LNCaP clone FGC (cell line): ENCODE results near the gene ZC3H11A.
"Not testable (repeated sequence)": the region's sequence is repeated elsewhere in the genome, so short reads cannot be mapped to it uniquely, and the experiment has no call there.

ENCODE experiments used
- DNase-seq: peaks from one replicate; pipeline ENCODE4 v3.0.0-alpha.2; 2011; ENCODE audit warnings: low read depth
- H3K4me3 ChIP-seq: 2 replicates; pipeline ENCODE4 v1.5.1; 2011; ENCODE audit warnings: mild to moderate bottlenecking, low read depth, low read length, control low read depth
- CTCF ChIP-seq: IDR thresholded peaks from 2 replicates; pipeline ENCODE4 v1.5.1; 2012; ENCODE audit warnings: mild to moderate bottlenecking; ENCODE audit not compliant: control insufficient read depth, insufficient read depth; ENCODE audit errors: extremely low read depth

Gene ZC3H11A

GRCh38 chr1:203795441-203796235, at the start of gene ZC3H11A, which contains the start of gene ZBED6:
TSS of gene ZC3H11A (plus strand) at chr1:203795623. CDS start at chr1:203817071, 21,448 bp downstream.
TSS of gene ZBED6 (plus strand) at chr1:203795623. CDS start at chr1:203797523, 1,900 bp downstream.
- H3K4me3 ChIP-seq = peak within 1 kb of the TSS; percentile 95
- no peak for TF ChIP-seq CTCF
- peak; percentile 96 for DNase-seq

GRCh38 chr1:203746281-203746680, 49.1 kb upstream of the ZC3H11A start:
- no peak for TF ChIP-seq CTCF
- no peak overlapping the region for H3K4me3 ChIP-seq
- no peak for DNase-seq

GRCh38 chr1:203751051-203751450, 44.4 kb upstream of the ZC3H11A start:
- no peak for DNase-seq
- H3K4me3 ChIP-seq = no peak overlapping the region
- no peak for TF ChIP-seq CTCF

GRCh38 chr1:203751618-203752361, 43.6 kb upstream of the ZC3H11A start:
- DNase-seq, H3K4me3 ChIP-seq: not testable (repeated sequence)

GRCh38 chr1:203754455-203754864, 41.0 kb upstream of the ZC3H11A start:
- no peak overlapping the region for H3K4me3 ChIP-seq
- no peak for DNase-seq
- no peak for TF ChIP-seq CTCF

GRCh38 chr1:203756036-203756435, 39.4 kb upstream of the ZC3H11A start:
- H3K4me3 ChIP-seq = no peak overlapping the region
- no peak for TF ChIP-seq CTCF
- no peak for DNase-seq

GRCh38 chr1:203758749-203759148, 36.7 kb upstream of the ZC3H11A start:
- not testable (repeated sequence) for DNase-seq, H3K4me3 ChIP-seq
